ENCODE results near the gene PPP4R4.

Gene PPP4R4

GRCh38 chr14:94312481-94313246 lies 138.5 kb downstream of the PPP4R4 start:
- no peak for DNase-seq

- DNase-seq: no peak
These were observed 140.0 kb downstream of the PPP4R4 start for GRCh38 chr14:94313991-94314655.

- no peak for DNase-seq
These were observed 140.8 kb downstream of the PPP4R4 start for GRCh38 chr14:94314890-94315289.

DNA sequence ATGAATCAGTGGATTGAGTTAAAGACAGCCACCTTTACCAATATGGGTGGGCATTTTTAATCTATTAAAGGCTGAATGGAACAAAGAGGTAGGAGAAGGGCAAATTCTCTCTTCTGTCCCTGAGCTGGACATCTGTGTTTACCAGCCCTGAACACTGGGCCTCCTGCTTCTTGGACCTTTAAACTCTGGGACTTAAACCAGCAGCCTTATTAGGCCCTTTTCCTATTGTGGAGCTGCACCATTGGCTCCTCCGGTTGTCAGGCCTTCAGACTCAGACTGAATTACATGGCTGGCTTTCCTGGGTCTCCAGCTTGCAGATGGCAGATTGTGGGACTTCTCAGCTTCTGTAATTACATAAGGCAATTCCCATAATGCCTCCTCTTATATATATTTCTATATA lies 142.6 kb downstream of the PPP4R4 start:
- DNase-seq: no peak

- no peak for DNase-seq
These were observed 143.1 kb downstream of the PPP4R4 start for GRCh38 chr14:94317259-94317658.

DNA sequence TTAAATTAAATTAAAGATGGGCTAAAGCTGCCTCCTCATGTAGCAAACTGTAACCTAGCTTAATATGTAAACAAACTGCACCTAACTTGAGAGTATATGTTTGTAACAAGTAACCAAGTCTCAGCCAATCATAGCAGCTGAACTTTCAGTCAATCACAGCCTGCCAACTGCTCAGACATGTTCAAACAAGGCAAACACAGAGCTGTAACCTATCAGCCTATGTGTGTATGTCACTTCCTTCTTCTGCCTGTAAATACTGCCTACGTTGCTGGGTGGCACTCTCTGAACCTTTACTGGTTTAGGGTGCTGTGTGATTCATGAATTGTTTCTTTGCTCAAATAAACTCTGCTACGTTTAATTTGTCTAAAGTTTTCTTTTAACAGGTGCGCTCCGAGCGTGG lies 146.1 kb downstream of the PPP4R4 start:
- no peak for DNase-seq

GRCh38 chr14:94321421-94322271 lies 147.5 kb downstream of the PPP4R4 start:
- DNase-seq: no peak

- DNase-seq: no peak
These were observed 148.8 kb downstream of the PPP4R4 start, which contains the start of gene SERPINA6 for GRCh38 chr14:94322648-94323570. TSS of gene SERPINA6 (minus strand) at chr14:94323336. CDS start at chr14:94314648, 8,688 bp downstream.

DNA sequence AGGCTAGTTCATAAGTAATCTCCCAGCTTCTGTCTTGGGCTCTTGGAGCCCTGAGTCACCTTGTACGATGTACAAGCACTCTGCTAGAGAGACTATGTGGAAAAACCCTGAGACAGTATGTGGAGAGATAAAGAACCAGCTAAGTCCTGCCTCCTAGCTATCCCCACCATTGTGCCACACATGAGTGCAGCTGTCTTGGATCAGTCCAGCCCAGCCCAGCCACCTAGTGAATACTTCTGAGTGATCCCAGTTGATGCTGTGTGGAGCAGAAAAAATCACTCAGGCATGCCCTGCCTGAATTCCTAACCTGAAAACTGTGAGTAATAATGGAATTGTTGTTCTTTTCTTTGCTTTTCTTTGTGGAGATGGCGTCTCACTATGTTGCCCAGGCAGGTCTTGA lies 154.1 kb downstream of the PPP4R4 start:
- DNase-seq: no peak
